Activated CD4-positive, alpha-beta T cell treated with anti-CD3 and anti-CD28 coated beads, Interleukin-2, amount 50 U/mL, for 1 hour (primary cell): ENCODE results near the gene CEP128.

Experiments
- DNase-seq: peaks from one replicate; pipeline ENCODE4 v3.0.0-alpha.2; 2020

Gene CEP128

DNA sequence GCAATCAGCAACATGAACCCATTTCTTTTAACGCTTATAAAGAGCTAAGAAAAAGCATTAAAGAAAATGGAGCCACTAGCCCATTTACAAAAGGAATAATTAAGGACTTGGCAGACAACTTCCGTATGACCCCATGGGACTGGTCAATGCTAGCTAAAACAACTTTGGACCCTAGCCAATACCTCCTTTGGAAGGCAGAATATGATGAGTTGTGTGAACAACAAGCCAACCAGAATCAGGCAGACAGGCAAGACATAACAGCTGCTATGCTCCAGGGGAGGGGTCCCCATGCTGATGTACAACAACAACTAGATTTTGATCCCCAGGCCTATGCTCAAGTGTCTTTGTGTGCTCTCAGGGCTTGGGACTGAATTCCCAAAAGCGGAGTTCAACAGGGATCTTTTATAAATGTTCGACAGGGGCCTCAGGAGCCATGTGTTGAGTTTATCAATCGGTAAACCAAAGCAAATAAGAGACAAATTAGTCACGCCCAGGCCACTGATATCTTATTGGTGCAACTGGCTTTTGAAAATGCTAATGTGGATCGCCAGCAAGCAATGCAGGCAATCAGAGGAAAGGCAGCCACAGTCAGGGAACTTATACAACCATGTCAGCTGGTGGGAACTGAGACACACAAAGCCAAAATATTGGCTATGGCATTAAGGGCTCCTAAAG lies 475.9 kb downstream of the CEP128 start:
- DNase-seq, result no peak

DNA sequence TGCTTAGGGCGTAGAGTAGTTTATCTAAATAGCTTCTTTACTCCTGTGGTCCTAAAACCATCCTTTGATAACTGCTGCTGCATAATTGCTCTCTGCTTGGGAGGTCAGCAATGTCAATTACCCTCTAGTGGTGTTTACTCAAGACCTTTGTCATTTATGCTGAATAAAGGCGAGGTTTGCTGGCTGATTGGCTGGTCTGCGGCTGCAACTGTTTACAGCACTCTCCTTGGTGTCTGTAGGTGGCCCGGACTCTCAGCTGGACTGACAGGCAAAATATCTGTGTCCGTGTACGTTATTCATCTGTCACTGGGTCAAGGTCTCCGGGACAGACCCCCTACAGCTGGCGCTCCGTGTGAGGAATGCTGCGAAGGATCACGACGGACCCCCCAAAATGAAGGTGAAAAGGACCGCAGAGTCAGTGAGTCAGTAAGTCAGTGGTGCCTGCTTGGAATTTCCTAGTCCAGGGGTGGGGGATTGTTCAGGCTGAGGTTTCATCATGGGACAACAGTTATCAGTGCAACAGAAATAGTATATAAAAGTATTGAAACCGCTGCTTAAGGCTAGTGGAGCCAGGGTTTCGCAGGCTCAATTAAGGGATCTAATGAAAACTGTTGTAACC lies 476.9 kb downstream of the CEP128 start:
- no peak for DNase-seq

DNA sequence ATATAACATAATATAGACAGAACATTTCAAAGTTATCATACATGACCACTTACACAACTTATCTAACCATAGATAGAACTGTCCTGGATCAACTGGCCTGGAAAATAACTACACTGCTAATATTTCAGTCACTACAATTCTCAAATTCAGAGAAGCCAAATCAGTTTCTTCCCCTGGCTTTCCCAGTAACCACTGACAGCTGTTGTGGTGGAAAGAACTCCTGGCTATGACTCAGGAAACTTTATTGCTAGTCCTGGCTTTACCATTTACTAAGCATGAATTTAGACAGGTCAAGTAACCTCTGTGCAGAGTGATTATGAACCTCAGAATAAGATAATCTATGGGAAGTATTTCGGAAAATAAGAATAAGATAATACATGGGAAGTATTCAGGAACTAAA lies 485.3 kb downstream of the CEP128 start:
- DNase-seq, result no peak

DNA sequence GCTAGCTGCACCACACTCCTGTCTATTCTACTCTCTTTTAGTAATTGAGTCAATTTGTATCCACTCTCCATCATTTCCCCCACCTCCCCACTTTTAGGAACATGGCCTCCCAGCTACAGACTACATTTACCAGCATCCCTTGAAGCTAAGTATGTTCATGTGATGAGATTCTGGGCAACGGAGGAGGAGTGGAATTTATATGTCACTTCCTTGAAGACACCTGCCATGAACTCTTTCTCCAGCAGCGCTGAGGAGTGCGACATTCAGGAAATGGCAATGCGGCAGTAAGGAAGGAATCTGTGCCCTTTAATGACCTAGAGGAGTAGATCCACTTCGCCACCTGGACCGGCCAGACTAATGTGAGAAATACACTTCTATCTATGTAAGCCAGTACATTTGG lies 486.5 kb downstream of the CEP128 start:
- DNase-seq, result no peak

DNA sequence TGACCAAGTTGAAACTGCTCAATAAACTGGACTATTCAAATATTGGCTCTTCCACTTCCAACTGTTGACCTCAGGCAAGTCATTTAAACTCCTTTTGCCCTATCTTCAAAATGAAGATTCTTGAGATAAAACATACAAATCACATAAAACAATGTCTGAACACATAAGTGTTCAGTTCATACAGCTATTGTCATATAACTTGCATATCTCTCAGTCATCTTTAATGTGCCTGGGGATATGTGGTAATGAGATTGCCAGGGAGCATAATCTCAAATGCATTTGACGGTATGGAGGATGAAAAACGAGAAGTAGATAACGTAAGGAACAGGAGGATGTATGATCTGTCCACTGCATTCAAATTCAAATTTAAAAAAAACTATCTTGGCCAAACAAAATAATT lies 493.3 kb downstream of the CEP128 start:
- DNase-seq, result no peak

DNA sequence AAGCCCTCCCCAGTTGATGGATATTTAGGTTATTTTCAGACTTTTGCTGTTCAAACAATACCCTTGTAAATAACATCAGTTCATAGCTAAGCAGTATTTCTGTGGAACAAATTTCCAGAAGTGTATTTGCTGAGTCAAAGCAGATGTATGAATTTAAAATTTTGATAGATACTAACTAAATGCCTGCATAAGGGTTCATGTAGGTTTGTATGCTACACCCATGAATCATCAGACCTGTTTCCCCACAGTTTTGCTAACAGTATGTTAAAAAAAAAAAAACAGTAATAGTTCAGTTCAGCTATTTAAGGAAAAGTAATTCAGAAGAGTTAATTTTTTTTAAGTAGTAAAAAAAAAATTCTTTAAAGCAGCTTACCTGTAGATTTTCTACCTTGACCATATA lies 494.1 kb downstream of the CEP128 start:
- no peak for DNase-seq
